K562 (cell line): Measurements from ENCODE around the gene MAN1B1. TPM values are rescaled to one million over a fixed set of nuclear protein-coding genes. Genes with fewer than 3 reads are reported as not detected.
A peak's percentile ranks its signal among the peaks of the same experiment; 100 is the strongest.

Source experiments
- ADNP ChIP-seq: fragments of 200-800 bp; sonication (Bioruptor generic); IDR thresholded peaks from 2 replicates; pipeline ENCODE4 v1.6.1; 2016; ENCODE audit warnings: missing genetic modification characterization, missing compliant biosample characterization
- ATF7 ChIP-seq: fragments of 450-650 bp; IDR thresholded peaks from 2 replicates; pipeline ENCODE4 v1.7.1; 2014; ENCODE audit warnings: mild to moderate bottlenecking, moderate library complexity
- CXXC5 ChIP-seq: fragments of 250-450 bp; sonication (Bioruptor Pico); IDR thresholded peaks from 2 replicates; pipeline ENCODE4 v1.8.0; 2022; ENCODE audit warnings: inconsistent platforms, mild to moderate bottlenecking, moderate library complexity
- ETV1 ChIP-seq: fragments of 450-650 bp; conservative IDR thresholded peaks from 2 replicates; pipeline ENCODE4 v1.6.1; 2016; ENCODE audit warnings: missing genetic modification characterization, control low read depth, low read depth, missing compliant biosample characterization
- NFRKB ChIP-seq: fragments of 450-650 bp; IDR thresholded peaks from 2 replicates; pipeline ENCODE4 v1.6.1; 2016; ENCODE audit warnings: low read depth
- NR1H2 ChIP-seq: sonication (generic); formaldehyde crosslinking; IDR thresholded peaks from 2 replicates; pipeline ENCODE4 v1.4.0; 2020; ENCODE audit warnings: mild to moderate bottlenecking, missing genetic modification reagents
- NR2C1 ChIP-seq, 2 experiments: fragments of 450-650 bp; IDR thresholded peaks; 2 replicates each; pipeline ENCODE4 v1.6.1; 2017; ENCODE audit warnings: mild to moderate bottlenecking in 2 of 2, antibody characterized with exemption in 1 of 2, inconsistent platforms in 1 of 2, missing compliant biosample characterization in 1 of 2, missing genetic modification characterization in 1 of 2
- SPI1 ChIP-seq: IDR thresholded peaks from 2 replicates; pipeline ENCODE4 v1.6.1; 2011; ENCODE audit warnings: low read depth, low read length, control low read depth, borderline replicate concordance
- ZNF511 ChIP-seq: sonication (generic); formaldehyde crosslinking; IDR thresholded peaks from 2 replicates; pipeline ENCODE4 v1.8.0; 2022; ENCODE audit warnings: mild to moderate bottlenecking, missing genetic modification reagents
- ZNF609 ChIP-seq: sonication (generic); formaldehyde crosslinking; IDR thresholded peaks from 2 replicates; pipeline ENCODE4 v1.8.1; 2023; ENCODE audit warnings: missing genetic modification reagents, mild to moderate bottlenecking, borderline replicate concordance
- polyA plus RNA-seq, 8 experiments: library from polyadenylated mRNA; depleted of rRNA in 4 of 8; stranded (reverse) in 5 of 8; unstranded in 3 of 8; fragments of >200 nt; fragmentation: Nextera tagmentation in 2 of 8; fragmentation: Illumina TruSeq in 1 of 8; extraction: Ambion mirVana in 2 of 8; extraction: Trizol in 1 of 8; gene quantifications; 2 replicates each; pipeline versions ENCODE4 v1.2.1 to v1.2.3, GENCODE V29; 2011 to 2014; ENCODE audit warnings: inconsistent platforms in 1 of 8, missing spikeins in 1 of 8
- total RNA-seq, 7 experiments: library from RNA; depleted of rRNA in 6 of 7; stranded (reverse); fragments of >200 nt in 6 of 7; fragmentation: Illumina TruSeq in 2 of 7; extraction: Trizol in 2 of 7; gene quantifications; 2 replicates each; pipeline versions ENCODE4 v1.2.1 to v1.2.3, GENCODE V29; 2011 to 2021; ENCODE audit warnings: low replicate concordance in 1 of 7
- TF ChIP-seq, protein P1 (sequence below), 2 experiments: fragments of 450-650 bp in 1 of 2; sonication (generic) in 1 of 2; formaldehyde crosslinking in 1 of 2; IDR thresholded peaks in 1 of 2; conservative IDR thresholded peaks in 1 of 2; 2 replicates each; pipeline versions ENCODE4 v1.6.1 to v1.8.1; 2016 to 2023; ENCODE audit warnings: mild to moderate bottlenecking in 2 of 2, moderate library complexity in 2 of 2, inconsistent platforms in 1 of 2, missing genetic modification reagents in 1 of 2
- TF ChIP-seq, protein P2 (sequence below), 3 experiments: fragments of 200-800 bp in 1 of 3; sonication (Bioruptor generic) in 1 of 3; sonication (generic) in 1 of 3; formaldehyde crosslinking in 1 of 3; IDR thresholded peaks; 2 replicates each; pipeline versions ENCODE4 v1.6.1 to v1.8.0; 2016 to 2022; ENCODE audit warnings: mild to moderate bottlenecking in 2 of 3, missing compliant biosample characterization in 2 of 3, missing genetic modification characterization in 2 of 3, missing genetic modification reagents in 1 of 3
- TF ChIP-seq, protein P3 (sequence below): fragments of 250-450 bp; sonication (Bioruptor Pico); IDR thresholded peaks from 2 replicates; pipeline ENCODE4 v1.5.0; 2020; ENCODE audit warnings: mild to moderate bottlenecking, borderline replicate concordance
- TF ChIP-seq, protein P4 (sequence below): fragments of 250-450 bp; sonication (Bioruptor Pico); IDR thresholded peaks from 2 replicates; pipeline ENCODE4 v1.5.0; 2021

MAN1B1 gene
- total and polyA plus RNA-seq, 9 of the 15 experiments (the other 6 are each of a cell fraction or from before 2014, with no cell fraction given) = 0.55 to 36.6 (median 27.3) TPM

- 0 out of 2 replicates have a peak, but pooled peaks have one; percentile 39 for TF ChIP-seq NFRKB
- TF ChIP-seq, protein P1, sequence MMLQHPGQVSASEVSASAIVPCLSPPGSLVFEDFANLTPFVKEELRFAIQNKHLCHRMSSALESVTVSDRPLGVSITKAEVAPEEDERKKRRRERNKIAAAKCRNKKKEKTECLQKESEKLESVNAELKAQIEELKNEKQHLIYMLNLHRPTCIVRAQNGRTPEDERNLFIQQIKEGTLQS (IDR thresholded peaks at IDR 0.05) = no peak
- TF ChIP-seq, protein P1 (CRISPR knock-in tag; conservative IDR thresholded peaks at IDR 0.05) = no peak
- TF ChIP-seq, protein P2, sequence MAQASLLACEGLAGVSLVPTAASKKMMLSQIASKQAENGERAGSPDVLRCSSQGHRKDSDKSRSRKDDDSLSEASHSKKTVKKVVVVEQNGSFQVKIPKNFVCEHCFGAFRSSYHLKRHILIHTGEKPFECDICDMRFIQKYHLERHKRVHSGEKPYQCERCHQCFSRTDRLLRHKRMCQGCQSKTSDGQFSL (CRISPR knock-in tag; IDR thresholded peaks at IDR 0.05) = no peak
- TF ChIP-seq, protein P2 (tag; IDR thresholded peaks at IDR 0.05) = peak; percentile 57 to 99
- TF ChIP-seq CXXC5 (CRISPR knock-in tag) = peak; percentile 96
- peak; percentile 89 for TF ChIP-seq ETV1 (tag)
- TF ChIP-seq ADNP (tag) = no peak
- TF ChIP-seq NR2C1 (IDR thresholded peaks at IDR 0.05) = no peak
- peak; percentile 97 for TF ChIP-seq NR2C1 (tag; IDR thresholded peaks at IDR 0.05)
- TF ChIP-seq SPI1 = peak; percentile 61; the same call in 1 of the 2 replicates
- TF ChIP-seq NR1H2 (CRISPR knock-in tag) = no peak
- no peak for TF ChIP-seq ZNF511
- TF ChIP-seq, protein P3, sequence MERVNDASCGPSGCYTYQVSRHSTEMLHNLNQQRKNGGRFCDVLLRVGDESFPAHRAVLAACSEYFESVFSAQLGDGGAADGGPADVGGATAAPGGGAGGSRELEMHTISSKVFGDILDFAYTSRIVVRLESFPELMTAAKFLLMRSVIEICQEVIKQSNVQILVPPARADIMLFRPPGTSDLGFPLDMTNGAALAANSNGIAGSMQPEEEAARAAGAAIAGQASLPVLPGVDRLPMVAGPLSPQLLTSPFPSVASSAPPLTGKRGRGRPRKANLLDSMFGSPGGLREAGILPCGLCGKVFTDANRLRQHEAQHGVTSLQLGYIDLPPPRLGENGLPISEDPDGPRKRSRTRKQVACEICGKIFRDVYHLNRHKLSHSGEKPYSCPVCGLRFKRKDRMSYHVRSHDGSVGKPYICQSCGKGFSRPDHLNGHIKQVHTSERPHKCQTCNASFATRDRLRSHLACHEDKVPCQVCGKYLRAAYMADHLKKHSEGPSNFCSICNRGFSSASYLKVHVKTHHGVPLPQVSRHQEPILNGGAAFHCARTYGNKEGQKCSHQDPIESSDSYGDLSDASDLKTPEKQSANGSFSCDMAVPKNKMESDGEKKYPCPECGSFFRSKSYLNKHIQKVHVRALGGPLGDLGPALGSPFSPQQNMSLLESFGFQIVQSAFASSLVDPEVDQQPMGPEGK (CRISPR knock-in tag) = peak; percentile 96
- TF ChIP-seq ZNF609 (CRISPR knock-in tag) = no peak
- TF ChIP-seq ATF7 = no peak
- TF ChIP-seq, protein P4, sequence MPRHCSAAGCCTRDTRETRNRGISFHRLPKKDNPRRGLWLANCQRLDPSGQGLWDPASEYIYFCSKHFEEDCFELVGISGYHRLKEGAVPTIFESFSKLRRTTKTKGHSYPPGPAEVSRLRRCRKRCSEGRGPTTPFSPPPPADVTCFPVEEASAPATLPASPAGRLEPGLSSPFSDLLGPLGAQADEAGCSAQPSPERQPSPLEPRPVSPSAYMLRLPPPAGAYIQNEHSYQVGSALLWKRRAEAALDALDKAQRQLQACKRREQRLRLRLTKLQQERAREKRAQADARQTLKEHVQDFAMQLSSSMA (CRISPR knock-in tag) = peak; percentile 86
Measured at GRCh38 chr9:137074657-137075274, 12.0 kb upstream of the MAN1B1 start (continued).
